ENCODE measurements around the gene WWOX.

DNA sequence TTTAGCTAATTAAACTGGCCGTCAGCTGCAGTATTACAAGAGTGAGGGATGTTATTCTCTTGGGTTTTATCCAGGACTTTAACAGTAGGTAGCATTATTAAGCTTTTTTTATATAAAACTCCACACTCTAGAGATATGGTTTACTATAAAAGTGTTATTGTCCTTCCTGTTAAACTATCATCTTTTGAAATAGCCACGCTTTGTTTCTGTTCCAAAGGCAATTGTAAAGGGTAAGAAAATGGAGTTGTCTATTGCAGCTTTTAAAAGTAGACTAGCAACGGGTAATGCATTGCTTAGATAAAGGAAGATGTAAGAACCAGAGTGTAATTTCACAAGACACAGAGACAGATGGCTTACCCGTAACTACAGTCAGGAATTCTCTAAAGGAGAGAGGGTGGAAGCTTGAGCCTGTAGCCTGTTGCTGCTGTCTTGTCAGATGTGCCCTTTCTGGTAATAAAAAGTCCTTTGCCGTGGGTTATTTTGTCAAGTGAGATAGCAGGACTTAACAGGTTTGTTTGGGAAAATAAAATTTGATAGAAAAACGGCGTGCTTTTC lies 56.4 kb downstream of the WWOX start:
- TF ChIP-seq CTCF (conservative IDR thresholded peaks at IDR 0.05; ENCODE audit: low read depth, low read length), result no peak
- no peak for TF ChIP-seq EZH2 (IDR thresholded peaks at IDR 0.05; ENCODE audit: low read length, unreplicated experiment)
- no peak for TF ChIP-seq EZH2phosphoT487 (IDR thresholded peaks at IDR 0.05; ENCODE audit: borderline replicate concordance, low read length)
